Inflammatory macrophage (primary cell): ENCODE data around the gene SETD1B.

Source experiments
- DNase-seq, 2 donors: peaks; one replicate each; pipeline ENCODE4 v3.0.0-alpha.2; 2020 to 2022

The SETD1B gene

DNA sequence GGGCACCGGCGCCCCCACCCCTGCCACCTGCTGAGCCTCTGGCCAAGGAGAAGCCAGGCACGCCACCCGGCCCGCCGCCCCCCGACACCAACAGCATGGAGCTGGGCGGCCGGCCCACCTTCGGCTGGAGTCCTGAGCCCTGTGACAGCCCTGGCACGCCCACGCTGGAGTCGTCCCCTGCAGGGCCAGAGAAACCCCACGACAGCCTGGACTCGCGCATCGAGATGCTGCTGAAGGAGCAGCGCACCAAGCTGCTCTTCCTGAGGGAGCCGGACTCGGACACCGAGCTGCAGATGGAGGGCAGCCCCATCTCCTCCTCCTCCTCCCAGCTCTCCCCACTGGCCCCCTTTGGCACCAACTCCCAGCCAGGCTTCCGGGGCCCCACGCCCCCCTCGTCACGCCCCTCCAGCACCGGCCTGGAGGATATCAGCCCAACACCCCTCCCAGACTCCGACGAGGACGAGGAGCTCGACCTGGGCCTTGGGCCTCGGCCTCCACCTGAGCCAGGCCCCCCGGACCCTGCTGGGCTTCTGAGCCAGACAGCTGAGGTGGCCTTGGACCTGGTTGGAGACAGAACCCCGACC is 6.5 kb downstream of the SETD1B start:
- no peak for DNase-seq

DNA sequence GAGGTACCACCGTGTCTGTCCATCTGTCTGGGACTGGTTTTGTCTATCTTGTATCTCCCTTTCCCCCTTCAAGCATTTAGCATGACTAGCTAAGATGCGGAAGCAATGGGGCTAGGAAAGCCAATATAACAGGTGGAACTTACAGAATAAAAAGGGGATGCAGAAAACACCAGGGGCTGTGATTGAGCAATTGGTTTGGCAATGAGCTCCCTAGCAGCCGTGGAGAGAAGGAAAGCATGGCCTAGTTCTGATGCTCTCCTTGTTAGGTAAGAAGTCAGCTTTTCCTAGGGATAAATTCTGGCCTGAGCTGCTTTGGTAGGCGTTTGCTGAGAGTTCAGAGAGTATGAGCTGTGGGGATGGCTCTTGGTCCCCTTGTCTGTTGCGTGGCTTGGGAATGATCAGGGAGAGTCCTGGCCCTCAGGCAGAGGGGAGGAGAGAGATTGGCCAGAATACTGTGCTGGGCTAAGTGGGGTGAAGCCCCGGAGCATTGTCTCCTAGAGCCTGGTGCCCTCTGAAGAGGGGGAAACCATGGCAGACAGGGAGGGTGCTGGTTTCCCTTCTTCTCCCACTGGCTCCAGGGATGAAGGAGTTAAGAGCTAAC is 7.1 kb downstream of the SETD1B start:
- DNase-seq = no peak

DNA sequence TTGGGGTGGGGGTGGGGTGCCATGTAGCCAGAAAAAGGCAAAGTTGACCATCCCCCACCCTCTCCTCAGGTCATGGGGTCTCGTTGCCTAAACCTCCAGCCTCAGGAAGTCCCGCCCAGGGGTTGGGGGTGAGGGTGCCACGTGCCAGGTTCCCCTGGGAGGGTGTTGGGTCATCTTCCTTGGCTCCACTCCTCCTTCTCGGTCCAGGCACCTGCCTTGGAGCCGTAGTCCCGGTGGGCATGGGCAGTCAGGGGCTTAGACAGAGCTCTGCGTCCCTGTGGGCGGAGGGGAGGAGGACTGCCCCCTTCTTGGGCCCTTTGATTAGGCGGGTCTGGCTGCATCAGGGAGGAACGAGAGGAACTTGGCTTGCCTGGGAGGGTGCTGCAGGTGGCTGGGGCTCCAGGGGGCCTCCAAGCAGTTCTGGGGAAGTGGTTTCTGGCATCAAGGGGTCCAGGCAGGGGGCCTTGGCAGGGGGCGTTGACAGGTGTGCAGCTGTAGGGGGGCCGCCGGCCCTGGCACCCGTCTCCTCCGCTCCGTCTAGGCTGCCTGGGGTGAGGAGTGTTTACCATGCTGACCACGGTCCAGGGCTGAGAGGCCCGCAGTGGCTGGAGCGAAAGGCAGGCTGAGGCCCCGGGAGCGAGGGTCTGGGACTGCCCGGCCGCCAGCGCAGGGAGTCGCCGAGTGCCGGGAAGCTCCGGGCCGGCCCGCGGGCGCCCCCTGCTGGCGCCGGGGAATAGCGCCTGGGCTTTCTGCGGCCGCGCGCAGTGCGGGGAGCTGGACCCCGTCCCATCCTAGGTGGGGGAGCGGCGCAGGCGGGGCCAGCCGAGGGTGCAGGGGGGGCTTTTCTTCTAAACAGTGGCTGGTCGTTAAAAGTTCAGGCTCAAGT is 7.9 kb downstream of the SETD1B start:
- peak; percentile 61 to 70 for DNase-seq

DNA sequence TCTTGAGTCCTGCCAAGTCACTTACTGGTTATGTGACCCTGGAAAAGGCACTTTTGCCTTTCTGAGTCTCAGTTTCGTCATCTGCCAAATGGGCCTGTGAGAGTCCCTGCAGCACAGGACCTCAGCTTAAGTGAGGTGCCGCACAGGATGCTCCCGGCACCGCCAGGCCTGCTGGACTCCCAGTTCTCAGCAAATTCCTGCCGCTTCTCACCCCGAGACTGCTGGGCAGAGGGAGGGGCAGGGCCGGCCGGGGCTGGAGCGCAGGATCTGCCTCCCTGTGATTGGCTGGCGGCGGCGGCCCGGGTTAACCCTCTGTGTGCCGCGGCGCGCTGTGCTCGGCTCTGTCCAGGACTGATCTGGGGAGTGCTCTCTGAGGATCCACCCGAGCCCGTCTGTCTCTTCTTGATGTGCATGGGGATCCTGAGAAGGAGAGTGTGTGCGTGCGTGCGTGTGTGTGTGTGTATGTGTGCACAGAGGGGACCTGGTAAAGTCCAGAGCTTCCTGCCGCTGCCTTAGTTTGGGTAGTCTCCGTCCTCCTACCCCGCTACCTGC is 8.6 kb downstream of the SETD1B start:
- peak; percentile 56 to 72 for DNase-seq

DNA sequence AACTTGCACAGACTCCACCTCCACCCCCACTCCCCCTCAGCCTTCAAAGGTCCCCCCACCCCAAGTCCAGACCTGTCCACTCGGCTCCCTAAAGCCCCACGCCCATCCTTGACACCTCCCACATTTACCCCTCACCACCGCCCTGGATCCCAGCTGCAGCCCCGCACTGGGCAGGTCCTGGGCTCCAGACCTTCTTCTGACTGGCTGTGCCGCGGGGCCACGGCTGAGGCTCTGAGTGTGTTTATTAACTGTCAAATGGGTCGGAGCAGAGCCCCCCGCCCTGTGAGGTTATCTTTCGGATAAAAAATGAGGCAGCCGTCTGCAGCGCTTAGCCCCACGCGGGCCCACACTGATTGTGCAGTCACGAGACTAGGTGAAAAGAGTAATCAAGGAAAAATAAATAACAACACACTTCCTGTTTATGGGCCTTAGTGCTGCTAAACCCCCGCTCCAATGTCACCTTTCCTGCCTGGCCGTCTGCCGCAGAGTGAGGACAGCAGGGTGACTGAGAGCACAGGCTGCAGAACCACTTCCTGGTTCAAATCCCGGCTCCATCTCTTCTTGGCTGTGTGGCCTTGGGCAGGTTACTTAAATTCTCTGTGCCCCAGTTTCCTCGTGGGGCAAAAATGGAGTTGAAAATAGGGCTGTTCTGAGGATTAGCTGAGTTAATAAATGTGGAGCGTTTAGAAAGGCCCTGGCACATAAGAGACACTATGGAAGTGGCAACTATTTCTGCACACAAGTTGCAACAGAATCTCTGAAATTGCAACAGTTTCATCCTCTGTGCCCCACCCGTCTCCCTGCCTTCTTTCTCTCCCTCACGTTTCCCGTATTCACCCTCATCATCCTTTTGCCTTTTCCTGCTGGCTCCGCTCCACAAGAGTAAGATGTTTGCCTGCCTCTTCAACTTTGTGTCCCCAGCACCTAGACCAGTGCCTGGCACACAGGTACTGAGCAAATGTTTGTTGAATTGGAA is 9.4 kb downstream of the SETD1B start:
- peak; percentile 45 to 70 for DNase-seq

DNA sequence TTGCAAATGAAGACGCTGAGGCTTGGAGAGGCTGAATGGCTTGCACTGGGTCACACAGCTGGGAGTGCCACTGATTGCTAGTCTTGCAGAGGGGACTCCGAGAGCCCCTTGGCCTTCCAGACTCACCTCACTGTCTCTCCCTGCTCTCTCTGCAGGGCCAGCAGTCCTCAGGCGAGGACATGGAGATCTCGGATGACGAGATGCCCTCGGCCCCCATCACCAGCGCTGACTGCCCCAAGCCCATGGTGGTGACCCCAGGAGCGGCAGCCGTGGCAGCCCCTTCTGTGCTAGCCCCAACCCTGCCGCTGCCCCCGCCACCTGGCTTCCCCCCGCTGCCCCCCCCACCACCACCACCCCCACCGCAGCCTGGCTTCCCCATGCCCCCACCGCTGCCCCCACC is 10.1 kb downstream of the SETD1B start:
- DNase-seq = no peak

DNA sequence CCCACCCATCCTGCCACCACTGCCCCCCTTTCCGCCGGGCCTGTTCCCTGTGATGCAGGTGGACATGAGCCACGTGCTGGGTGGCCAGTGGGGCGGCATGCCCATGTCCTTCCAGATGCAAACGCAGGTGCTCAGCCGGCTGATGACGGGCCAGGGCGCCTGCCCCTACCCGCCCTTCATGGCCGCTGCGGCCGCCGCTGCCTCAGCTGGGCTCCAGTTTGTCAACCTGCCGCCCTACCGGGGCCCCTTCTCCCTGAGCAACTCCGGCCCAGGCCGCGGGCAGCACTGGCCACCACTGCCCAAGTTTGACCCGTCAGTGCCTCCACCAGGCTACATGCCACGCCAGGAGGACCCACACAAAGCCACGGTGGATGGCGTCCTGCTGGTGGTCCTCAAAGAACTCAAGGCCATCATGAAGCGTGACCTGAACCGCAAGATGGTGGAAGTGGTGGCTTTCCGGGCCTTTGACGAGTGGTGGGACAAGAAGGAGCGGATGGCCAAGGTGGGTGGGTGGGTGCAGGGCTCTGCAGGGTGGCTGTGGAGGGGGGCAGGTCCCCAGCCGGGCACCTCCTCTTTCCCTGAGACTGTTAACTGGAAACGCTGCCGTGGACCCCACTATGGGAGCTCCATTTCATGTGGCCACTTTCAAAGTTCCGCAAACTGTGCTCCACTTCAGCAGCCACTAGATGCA is 10.8 kb downstream of the SETD1B start:
- DNase-seq = no peak

DNA sequence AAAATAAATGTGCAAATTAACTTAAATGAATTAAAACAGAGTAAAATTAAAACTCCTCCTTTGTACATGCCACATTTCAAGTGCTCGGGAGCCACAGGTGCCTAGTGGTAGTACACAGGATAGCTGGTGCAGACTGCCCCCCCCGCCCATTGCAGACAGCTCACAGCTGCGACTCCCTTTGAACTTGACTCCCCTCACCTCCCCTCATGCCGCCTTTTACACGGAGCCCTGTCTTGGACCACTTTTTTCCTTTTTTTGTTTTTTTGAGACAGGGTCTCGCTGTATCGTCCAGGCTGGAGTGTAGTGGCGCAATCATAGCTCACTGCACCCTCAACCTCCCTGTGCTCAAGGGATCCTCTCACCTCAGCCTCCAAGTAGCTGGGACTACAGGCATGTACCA is 11.5 kb downstream of the SETD1B start:
- DNase-seq = no peak

DNA sequence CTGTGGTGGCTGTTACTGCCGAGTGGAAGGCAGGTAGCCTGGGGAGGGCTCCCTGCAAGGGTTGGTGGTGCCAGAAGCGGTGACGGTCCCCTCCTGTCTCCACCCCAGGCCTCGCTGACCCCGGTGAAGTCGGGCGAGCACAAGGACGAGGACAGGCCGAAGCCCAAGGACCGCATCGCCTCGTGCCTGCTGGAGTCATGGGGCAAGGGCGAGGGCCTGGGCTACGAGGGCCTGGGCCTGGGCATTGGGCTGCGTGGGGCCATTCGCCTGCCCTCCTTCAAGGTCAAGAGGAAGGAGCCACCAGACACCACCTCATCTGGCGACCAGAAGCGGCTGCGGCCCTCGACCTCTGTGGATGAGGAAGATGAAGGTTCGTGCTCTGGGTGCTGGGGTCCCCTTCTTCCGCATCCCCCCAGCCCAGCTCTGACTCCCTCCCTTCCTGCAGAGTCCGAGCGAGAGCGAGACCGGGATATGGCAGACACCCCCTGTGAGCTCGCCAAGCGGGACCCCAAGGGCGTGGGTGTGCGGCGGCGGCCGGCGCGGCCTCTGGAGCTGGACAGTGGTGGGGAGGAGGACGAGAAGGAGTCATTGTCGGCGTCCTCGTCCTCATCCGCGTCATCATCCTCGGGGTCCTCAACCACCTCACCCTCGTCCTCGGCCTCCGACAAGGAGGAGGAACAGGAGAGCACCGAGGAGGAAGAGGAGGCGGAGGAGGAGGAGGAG is 13.3 kb downstream of the SETD1B start:
- DNase-seq = no peak

DNA sequence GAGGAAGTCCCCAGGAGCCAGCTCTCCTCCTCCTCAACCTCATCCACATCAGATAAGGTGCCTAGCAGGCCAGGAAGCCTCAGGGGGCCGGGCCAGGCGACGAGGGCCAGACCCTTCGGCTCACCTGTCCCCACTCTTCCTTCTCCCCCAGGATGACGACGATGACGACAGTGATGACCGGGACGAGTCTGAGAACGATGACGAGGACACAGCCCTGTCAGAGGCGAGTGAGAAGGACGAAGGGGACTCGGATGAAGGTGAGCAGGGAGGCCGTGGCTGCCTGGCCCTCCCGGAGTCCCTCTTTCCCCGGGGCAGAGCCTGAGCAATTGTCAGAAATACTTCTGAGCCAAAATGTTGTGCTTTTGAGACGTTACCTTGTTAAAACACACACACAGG is 13.8 kb downstream of the SETD1B start:
- no peak for DNase-seq

DNA sequence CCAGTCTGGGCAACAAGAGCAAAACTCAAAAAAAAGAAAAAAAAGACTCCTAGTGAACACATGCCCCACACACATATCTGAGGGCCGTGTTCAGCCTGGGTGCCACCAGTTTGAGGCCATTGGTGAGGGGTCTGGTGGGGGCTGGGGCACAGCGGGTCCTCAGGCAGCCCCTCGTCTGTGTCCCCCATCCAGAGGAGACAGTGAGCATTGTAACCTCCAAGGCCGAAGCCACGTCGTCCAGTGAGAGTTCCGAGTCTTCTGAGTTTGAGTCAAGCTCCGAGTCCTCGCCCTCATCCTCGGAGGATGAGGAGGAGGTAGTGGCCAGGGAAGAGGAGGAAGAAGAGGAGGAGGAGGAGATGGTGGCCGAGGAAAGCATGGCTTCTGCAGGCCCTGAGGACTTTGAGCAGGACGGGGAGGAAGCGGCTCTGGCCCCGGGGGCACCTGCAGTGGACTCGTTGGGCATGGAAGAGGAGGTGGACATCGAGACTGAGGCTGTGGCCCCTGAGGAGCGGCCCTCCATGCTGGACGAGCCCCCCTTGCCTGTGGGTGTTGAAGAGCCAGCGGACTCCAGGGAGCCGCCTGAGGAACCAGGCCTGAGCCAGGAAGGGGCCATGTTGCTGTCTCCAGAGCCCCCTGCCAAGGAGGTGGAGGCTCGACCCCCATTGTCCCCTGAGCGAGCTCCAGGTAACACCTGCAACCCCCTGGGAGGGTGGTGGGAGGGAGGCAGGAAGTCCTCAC is 15.6 kb downstream of the SETD1B start:
- no peak for DNase-seq

DNA sequence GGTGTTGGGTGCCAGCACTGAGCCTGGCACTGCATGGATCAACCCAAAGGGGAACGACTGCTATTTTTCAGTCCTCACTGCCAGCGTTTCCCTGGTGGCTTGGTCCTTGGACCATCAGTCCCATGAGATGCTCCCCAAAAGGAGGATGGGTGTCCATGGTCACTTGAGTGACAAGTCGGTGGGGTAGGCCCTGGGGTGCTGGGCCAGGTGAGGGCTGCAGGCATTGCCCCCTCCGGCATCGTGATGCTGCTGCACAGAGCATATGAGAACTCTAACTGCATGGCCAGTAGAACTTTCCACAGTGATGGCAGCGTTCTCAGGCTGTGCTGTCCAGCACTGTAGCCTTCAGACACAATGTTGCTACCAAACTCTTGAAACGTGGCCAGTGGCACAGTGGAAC is 16.2 kb downstream of the SETD1B start:
- no peak for DNase-seq

DNA sequence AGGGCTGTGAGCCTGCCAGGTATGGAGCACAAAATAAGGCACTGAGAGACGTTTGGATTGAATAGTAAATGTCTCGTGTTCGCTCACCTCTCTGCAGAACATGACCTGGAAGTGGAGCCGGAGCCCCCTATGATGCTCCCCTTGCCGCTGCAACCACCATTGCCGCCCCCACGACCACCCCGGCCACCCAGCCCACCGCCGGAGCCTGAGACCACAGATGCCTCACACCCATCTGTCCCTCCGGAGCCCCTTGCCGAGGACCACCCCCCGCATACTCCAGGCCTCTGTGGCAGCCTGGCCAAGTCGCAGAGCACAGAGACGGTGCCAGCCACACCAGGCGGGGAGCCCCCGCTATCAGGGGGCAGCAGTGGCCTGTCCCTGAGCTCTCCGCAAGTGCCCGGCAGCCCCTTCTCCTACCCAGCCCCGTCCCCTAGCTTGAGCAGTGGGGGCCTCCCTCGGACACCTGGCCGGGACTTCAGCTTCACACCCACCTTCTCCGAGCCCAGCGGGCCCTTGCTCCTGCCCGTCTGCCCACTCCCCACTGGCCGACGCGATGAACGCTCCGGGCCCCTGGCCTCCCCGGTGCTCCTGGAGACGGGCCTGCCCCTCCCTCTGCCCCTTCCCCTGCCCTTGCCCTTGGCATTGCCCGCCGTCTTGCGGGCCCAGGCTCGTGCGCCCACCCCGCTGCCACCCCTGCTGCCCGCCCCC is 18.7 kb downstream of the SETD1B start:
- DNase-seq = no peak

DNA sequence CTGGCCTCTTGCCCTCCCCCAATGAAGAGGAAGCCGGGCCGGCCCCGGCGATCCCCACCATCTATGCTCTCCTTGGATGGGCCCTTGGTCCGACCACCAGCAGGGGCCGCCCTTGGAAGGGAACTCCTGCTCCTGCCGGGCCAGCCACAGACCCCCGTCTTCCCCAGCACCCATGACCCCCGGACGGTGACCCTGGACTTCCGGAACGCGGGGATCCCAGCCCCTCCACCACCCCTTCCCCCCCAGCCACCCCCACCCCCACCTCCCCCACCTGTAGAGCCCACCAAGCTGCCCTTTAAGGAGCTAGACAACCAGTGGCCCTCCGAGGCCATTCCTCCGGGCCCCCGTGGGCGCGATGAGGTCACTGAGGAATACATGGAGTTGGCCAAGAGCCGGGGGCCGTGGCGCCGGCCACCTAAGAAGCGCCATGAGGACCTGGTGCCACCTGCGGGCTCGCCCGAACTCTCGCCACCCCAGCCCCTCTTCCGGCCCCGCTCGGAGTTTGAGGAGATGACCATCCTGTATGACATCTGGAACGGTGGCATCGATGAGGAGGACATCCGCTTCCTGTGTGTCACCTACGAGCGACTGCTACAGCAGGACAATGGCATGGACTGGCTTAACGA is 19.4 kb downstream of the SETD1B start:
- no peak for DNase-seq

DNA sequence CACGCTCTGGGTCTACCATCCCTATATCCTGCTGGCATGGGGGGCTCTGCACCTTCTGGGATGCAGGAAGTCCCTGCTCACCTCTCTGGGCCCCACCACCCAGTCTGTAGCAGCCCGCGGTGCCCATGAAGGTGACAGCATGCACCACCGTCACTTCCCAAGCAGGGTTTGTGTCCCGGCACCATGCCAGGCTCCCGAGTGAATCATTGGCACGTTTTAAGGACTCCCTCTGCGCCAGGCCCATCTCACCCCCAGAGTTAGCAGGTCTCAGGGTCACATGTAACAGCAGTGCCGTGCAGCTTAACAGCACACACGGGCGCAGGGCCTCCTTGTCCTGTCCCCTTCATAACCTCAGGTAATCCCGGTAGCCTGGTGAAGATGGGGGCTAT is 19.9 kb downstream of the SETD1B start:
- DNase-seq = no peak

DNA sequence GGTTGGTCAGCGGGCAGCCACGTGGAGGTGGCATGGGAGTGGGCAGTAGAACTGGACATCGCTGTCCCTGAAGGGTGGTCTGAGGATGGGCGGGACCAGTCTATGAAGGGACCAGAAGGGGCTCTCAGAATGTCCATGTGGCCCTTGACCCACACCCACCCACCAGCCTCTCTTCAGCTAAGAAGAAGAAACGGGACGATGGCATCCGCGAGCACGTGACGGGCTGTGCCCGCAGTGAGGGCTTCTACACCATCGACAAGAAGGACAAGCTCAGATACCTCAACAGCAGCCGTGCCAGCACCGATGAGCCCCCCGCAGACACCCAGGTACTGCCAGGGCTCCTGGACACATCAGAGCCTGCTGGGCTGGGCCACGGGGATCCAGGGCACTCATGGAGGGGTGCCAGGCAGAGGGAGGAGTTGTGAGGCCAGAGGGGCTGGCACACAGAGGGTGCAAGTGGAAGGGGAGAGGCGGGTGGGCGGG is 21.3 kb downstream of the SETD1B start:
- no peak for DNase-seq

DNA sequence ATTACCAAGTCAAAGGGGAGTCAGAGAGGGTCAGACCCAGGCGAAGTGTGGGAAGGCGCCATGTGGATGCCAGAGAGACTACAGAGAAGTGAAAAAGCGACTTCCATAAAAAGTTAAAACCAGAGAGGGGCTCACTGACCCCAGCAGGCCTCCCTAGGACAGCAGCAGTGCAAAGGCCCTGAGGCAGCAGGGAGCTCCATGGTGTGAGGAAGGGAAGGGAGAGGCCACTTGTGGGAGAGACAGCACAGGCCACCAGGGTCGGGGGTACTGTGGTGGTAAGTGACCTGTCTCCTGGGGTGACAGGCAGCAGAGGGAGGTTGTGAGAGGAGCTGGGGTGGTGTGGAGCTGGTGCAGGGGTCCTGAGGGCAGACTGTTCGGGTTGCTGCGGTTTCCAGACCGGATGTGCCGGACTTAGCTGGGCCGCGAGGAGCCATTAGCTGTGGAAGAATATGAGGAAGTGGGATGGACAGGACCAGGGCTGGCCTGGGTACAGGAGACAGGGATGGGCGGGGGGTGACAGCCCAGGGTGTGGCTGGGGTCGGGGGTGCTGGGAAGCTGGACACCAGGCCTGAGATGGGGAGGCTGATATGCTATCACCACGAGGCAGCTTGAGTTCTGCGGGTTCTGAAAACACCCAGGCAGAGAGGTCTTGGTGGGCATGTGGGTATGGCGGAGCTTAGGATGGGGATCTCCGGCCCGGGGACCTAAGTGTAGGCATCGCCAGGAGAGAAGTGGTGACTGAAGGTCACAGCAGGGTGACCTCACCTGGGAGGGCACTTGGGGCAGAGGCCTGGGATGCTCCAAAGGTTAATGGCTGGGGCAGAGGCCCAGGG is 22.7 kb downstream of the SETD1B start:
- no peak for DNase-seq
